Activated T-cell treated with anti-CD3 and anti-CD28 coated beads, Interleukin-2, amount 50 U/mL, for 24 hours (primary cell): ENCODE results near the gene TREM2.

Experiments
- DNase-seq: peaks from one replicate; pipeline ENCODE4 v3.0.0-alpha.2; 2020
- H3K27ac Mint-ChIP-seq: 2 replicates; pipeline ENCODE4 v1.8.0; 2020; ENCODE audit warnings: mild to moderate bottlenecking, mixed read lengths
- H3K27me3 Mint-ChIP-seq: 2 replicates; pipeline ENCODE4 v1.8.0; 2020; ENCODE audit warnings: mixed read lengths
- H3K36me3 Mint-ChIP-seq: 2 replicates; pipeline ENCODE4 v1.8.0; 2020; ENCODE audit warnings: low read depth, mixed read lengths
- H3K4me1 Mint-ChIP-seq: 2 replicates; pipeline ENCODE4 v1.8.0; 2020; ENCODE audit warnings: low read depth, mixed read lengths
- H3K4me3 Mint-ChIP-seq: 2 replicates; pipeline ENCODE4 v1.8.0; 2020; ENCODE audit warnings: mild to moderate bottlenecking, moderate library complexity, mixed read lengths
- H3K9me3 Mint-ChIP-seq: 2 replicates; pipeline ENCODE4 v1.8.0; 2020; ENCODE audit warnings: mixed read lengths

The TREM2 gene

DNA sequence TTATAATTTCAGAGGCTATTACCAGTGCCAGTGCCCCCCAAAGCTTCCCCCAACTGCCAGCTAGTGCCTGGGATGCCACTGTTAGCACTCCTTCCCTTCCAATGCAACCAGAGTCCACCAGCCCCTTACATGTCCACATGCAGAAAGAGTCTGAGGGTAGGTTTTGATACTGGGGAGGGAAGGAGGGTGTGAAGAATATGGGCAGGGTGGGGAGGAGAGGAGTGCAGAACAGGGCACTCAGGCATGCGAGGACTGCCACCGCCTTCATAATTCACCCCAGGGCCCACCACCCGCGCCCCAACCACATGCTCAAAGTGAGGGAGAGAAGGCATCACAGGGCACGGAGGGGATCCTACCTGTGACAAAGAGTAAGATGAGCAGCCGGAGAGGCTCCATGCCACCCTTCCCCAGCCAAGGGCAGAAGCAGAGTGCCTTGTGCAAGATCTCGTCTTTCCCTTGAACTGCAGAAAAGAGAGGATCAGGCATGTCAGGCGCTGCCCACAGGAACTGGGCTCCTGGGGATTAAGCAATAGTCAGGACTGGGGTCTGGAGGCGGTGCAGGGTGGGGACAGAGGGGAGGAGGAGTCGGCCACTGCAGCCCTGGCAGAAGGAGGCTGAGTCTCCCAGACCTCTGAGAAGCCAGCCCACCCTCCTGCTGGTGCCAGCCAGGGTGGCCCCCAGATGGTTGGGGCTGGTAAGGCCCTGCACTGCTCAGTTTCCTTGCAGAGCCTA is at the start of gene TREM2:
Gene TREM2, minus strand, starts transcription at position 430 of the 732 bp plus-strand sequence. Its CDS starts 34 bp downstream, at position 396.
- no peak within 1 kb of the TSS for H3K4me3 Mint-ChIP-seq
- H3K27ac Mint-ChIP-seq: no peak within 1 kb of the TSS
- no peaks in the 10 kb centered on the region for H3K9me3 Mint-ChIP-seq
- no peaks in the 10 kb centered on the region for H3K36me3 Mint-ChIP-seq
- H3K27me3 Mint-ChIP-seq: peaks cover 3% of the 10 kb centered on the region
- no peak for DNase-seq
- no peaks in the 10 kb centered on the region for H3K4me1 Mint-ChIP-seq

DNA sequence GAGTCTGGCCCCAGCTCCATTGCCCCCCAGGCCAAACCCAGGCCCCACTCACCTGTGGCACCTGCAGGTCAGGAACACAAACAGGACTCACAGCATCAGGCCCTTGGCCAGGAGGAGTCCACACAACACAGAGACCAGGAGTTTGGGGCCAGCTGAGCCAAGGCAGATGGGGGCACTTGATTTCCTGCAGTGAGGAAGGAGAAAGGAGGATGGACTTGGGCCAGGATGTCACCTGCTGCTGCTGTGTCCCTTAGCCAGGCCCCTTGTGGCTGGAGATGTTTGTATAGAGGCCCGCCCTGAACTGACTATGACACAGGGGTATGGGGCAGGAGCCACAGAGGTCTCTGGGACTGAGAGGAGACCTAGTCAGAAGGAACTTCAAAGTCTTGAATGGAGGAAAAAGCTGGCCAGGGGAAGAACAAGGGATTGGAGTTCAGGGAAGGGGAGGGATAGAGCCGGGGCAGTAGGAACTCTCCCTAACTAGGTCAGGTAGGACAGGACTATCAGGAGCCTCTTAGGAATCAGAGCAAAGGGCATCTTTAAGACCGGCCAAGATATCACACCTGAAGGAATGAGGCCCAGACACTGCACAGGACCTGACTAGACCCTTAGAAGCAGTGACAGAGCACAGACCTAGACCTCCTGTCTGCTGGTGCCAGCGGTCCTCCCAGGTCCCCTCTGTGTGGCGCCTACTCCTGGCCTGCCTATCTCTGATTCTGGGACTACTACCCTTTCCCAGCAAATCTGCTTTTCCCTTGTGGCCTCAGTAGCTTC is 46.8 kb upstream of the TREM2 start:
- no peaks in the 10 kb centered on the region for H3K36me3 Mint-ChIP-seq
- peaks cover 6% of the 10 kb centered on the region for H3K4me1 Mint-ChIP-seq
- peaks cover 9% of the 10 kb centered on the region for H3K9me3 Mint-ChIP-seq
- DNase-seq: no peak
- no peaks in the 10 kb centered on the region for H3K27me3 Mint-ChIP-seq
- no peak overlapping the region for H3K4me3 Mint-ChIP-seq
- no peak overlapping the region for H3K27ac Mint-ChIP-seq

DNA sequence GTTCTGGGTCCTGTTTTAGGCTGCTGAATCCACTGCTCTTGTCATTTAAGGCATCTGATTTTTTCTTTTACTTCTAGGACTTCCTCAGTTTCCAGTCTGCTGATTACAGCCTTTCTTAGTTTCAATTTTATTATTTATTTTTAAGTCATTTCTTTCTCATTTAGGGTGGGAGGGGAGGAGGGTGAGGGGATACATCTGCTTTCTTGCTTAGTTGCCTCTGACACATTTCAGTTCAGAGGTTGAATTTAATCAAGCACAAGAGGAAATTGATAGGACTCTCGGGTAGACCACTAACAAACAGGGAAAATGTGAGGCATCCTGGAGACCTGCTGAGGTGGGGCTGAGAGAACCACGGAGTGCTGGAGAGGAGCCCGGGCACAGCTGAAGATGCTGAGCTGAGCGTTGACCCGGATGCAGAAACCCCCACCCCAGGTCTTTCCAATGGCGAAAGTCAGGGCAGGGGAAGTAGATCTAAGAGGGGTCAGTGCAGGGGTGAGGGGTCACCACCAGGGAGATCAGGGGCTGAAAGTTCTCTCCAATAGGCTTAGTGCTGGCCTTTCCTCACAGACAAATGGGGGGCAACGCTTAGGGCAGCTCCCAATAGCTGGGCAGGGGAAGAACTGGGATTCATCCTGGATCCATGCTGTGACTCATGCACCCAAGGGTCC is 45.7 kb upstream of the TREM2 start:
- H3K36me3 Mint-ChIP-seq: no peaks in the 10 kb centered on the region
- no peak for DNase-seq
- H3K4me1 Mint-ChIP-seq: peaks cover 6% of the 10 kb centered on the region
- H3K27ac Mint-ChIP-seq: no peak overlapping the region
- no peak overlapping the region for H3K4me3 Mint-ChIP-seq
- H3K27me3 Mint-ChIP-seq: no peaks in the 10 kb centered on the region
- H3K9me3 Mint-ChIP-seq: peaks cover 2% of the 10 kb centered on the region

DNA sequence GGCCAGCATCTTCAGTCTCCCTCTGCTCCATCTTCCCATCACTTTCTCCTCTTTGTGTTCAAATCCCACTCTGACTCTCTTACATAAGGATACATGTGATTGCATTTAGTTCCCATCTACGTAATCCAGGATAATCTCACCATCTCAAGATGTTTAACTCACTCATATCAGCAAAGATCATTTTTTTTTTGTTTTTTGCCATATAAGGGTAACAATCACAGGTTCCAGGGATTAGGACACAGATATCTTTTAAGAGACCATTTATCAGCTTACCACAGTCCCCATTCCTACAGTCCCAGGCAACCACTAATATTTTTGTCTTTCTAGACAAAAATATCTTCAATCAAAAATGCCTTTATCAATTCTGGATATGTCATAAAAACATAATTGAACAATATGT is 41.2 kb upstream of the TREM2 start:
- Mint-ChIP-seq H3K9me3 (peaks cover 2% of the 10 kb centered on the region), H3K4me3 (no peak overlapping the region), H3K36me3 (no peaks in the 10 kb centered on the region), H3K27me3 (no peaks in the 10 kb centered on the region), H3K4me1 (peaks cover 45% of the 10 kb centered on the region), H3K27ac (no peak overlapping the region)
- DNase-seq: no peak

DNA sequence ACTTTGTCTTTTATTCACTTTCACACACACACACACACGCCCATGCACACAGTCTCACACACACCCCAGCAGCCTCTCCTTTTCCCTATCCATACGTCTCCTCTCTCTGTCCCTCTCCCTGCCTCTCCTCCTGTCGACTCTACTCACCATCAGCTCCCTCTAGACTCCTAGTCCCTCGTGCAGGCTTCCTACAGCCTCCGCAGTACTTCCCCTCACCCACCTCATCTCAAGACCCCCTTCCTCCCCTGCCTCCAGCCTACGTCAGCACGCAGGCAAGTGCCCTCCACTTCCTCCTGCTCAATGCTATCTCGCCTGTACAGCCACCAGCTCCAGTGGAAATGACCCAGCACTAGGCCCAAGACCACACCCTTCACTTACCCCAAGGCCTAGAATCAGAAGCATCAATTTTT is 38.9 kb upstream of the TREM2 start:
- H3K4me3 Mint-ChIP-seq: peak overlapping the region; percentile 63
- H3K27ac Mint-ChIP-seq: peak overlapping the region; percentile 94
- H3K9me3 Mint-ChIP-seq: no peaks in the 10 kb centered on the region
- no peaks in the 10 kb centered on the region for H3K36me3 Mint-ChIP-seq
- peaks cover 47% of the 10 kb centered on the region for H3K4me1 Mint-ChIP-seq
- DNase-seq: no peak
- no peaks in the 10 kb centered on the region for H3K27me3 Mint-ChIP-seq

DNA sequence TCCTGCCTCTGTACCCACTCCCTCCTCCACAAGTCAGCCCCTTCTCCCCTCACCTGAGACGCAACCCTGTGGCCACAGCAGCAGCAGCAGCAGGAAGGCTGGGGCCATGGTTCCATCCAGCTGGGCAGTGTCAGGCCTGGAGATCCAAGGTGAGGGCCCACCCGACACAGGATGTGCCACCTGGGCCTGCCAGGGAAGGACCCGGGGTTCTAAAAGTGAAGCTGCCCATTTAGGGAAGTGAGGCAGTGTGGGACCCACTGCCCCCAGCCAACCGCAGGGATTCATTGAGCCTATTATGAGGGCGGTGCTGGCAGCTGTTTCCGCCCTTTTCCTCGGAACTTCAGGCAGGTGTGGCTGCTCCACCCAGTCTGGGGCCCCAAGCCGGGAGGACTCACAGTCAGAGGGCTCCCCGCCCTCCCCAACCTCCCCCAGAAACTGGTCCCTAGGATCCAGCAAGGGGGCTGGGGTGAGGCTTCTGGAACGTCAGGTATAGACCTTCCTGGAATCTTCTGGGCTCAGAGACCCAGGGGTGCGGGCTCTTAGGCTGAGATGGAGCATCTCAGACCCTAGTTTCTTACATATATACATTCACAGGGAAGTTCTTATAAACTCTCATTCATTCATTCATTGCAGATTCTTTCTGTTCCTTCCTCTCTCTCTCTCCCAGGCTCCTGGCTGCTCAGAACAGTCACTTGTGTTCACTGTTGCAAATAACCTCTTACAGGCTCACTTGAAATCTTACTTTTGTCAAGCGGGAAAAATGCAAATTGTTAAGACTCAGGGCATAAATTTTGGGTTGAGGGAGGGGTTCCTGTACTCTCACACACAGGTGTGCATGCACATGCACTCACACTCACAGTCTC is 38.2 kb upstream of the TREM2 start, which contains the start of gene TREML2:
Gene TREML2, minus strand, starts transcription at position 249 of the 863 bp plus-strand sequence. Its CDS starts 141 bp downstream, at position 108.
- H3K36me3 Mint-ChIP-seq: no peaks in the 10 kb centered on the region
- H3K4me3 Mint-ChIP-seq: peak within 1 kb of the TSS; percentile 63
- H3K4me1 Mint-ChIP-seq: peaks cover 47% of the 10 kb centered on the region
- peak within 1 kb of the TSS; percentile 94 for H3K27ac Mint-ChIP-seq
- no peaks in the 10 kb centered on the region for H3K9me3 Mint-ChIP-seq
- no peaks in the 10 kb centered on the region for H3K27me3 Mint-ChIP-seq
- DNase-seq: peak; percentile 59

DNA sequence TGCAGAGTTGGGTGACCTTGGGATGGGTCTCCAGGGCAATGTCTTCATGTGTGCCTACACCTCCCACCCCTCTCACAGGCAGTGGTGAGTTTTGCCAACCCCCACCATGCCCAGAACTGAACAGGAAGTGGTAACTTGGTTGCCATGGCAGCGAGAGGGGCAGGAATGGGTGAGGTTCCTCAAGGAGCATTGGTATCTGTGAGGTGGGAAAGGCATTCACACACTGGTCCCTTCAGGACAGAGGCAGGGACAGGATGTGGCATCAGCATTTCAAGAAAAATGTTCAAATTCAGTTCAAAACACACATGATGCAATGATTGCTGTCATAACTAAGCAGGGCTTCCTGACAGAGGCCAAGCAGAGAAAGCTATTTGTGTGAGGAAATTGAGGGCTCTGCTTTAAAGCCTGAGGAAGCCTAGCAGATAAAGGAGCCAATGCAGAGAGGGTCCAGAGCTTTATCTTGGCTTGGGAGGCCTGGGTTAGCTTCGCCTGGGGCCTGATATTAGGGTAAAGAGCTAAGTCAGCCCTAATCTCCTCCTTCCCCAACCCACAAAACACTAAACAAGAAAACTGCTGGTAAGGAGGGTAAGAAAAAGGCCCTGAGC is 37.5 kb upstream of the TREM2 start:
- Mint-ChIP-seq H3K4me1 (peaks cover 47% of the 10 kb centered on the region), H3K4me3 (peak overlapping the region; percentile 63), H3K9me3 (no peaks in the 10 kb centered on the region), H3K27me3 (no peaks in the 10 kb centered on the region), H3K36me3 (no peaks in the 10 kb centered on the region), H3K27ac (peak overlapping the region; percentile 94)
- peak; percentile 63 for DNase-seq

DNA sequence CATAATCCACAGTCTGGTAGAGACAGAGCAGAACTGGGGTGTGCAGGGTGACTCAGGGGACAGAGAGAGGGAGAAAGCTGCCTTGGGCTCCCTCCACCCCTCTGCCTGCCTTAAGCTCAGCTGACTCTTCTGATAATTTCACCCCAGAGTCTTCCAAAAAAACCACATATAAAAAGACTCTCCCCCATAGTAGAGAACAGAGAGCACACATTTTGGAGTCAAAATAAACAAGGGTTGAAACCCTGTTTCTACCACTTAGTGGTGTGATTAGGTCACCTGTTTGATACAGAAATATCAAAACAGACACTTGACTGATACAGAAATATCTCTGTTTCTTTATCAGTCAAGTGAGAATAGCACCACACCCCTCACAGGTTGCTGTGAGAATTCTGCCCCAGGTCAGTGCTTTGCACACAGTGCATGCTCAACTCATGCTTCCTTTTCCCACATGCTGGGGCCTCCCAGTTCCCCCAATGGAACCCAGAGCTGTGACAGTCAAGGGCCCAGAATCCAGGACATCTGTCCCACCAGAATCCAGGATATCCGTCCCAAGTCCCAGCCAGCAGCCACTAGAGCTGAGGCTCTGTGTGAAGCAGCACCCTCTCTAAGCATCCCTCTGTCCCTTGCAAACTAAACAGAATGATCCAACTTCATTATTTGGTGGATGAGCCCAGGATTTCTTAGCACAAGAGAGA is 36.8 kb upstream of the TREM2 start:
- H3K27ac Mint-ChIP-seq: peak overlapping the region; percentile 94
- no peaks in the 10 kb centered on the region for H3K36me3 Mint-ChIP-seq
- H3K27me3 Mint-ChIP-seq: no peaks in the 10 kb centered on the region
- no peaks in the 10 kb centered on the region for H3K9me3 Mint-ChIP-seq
- H3K4me3 Mint-ChIP-seq: peak overlapping the region; percentile 63
- H3K4me1 Mint-ChIP-seq: peaks cover 50% of the 10 kb centered on the region
- DNase-seq: peak; percentile 55

DNA sequence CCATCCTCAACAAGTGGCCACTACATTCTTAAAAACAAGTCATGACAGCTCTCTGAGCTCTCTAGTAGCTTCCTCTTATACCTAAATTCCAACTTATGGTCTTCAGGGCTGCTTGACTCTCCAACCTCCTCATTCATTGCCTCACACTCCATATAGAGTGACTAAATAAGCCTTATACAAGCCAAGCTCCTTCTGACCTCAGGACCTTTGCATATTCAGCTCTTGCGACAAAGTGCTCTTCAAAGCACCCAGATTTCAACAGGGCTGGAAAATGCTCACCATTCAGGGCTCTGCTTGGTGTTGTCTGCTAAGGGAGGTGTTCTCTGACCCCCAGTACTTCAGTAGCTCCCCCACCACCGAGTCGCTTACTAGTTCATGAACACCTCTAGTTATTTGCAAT is 34.3 kb upstream of the TREM2 start:
- Mint-ChIP-seq H3K27me3 (no peaks in the 10 kb centered on the region), H3K4me3 (no peak overlapping the region), H3K36me3 (no peaks in the 10 kb centered on the region), H3K27ac (no peak overlapping the region), H3K9me3 (no peaks in the 10 kb centered on the region), H3K4me1 (peaks cover 46% of the 10 kb centered on the region)
- no peak for DNase-seq

DNA sequence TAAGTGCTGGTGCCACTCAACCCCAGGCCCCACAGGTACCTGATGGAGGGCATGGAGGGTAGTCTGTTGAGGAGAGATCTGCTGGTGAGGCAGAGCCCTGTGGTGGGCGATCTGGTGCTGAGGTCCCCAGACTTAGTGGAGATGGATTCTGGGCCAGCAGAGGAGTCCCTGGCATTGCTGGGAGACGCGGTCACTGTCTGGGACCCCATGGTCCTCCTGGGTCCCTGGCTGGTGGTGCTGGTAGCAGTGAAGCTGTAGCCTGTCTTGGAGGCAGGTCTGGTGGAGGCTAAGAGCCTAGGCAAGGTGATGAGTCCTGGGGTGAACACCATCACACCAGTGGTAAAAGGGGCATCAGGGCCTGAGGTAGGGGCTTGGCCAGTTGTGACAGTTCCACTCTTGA is 31.5 kb upstream of the TREM2 start:
- H3K4me3 Mint-ChIP-seq: no peak overlapping the region
- peaks cover 6% of the 10 kb centered on the region for H3K9me3 Mint-ChIP-seq
- peaks cover 4% of the 10 kb centered on the region for H3K36me3 Mint-ChIP-seq
- no peak overlapping the region for H3K27ac Mint-ChIP-seq
- H3K4me1 Mint-ChIP-seq: peaks cover 20% of the 10 kb centered on the region
- H3K27me3 Mint-ChIP-seq: no peaks in the 10 kb centered on the region
- DNase-seq: no peak

DNA sequence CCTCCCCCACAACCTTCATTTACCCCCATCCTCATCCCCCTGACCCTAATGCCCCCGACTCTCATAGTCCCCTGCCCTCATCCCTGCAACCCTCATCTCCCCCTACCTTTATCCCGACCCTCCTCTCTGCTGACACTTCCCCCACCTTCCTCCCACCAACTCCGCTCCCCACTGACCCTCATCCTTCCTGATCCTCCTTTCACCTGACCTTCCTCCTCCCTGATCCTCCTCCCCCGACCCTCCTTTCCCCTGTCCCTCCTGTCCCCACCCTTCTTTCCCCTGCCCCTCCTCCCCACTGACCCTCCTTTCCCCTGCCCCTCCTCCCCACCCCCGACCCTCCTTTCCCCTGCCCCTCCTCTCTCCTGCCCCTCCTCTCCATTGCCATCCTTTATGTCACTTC is 31.0 kb upstream of the TREM2 start:
- Mint-ChIP-seq H3K4me1 (peaks cover 15% of the 10 kb centered on the region), H3K9me3 (peaks cover 8% of the 10 kb centered on the region), H3K27me3 (no peaks in the 10 kb centered on the region), H3K27ac (no peak overlapping the region), H3K4me3 (no peak overlapping the region), H3K36me3 (peaks cover 4% of the 10 kb centered on the region)
- no peak for DNase-seq

DNA sequence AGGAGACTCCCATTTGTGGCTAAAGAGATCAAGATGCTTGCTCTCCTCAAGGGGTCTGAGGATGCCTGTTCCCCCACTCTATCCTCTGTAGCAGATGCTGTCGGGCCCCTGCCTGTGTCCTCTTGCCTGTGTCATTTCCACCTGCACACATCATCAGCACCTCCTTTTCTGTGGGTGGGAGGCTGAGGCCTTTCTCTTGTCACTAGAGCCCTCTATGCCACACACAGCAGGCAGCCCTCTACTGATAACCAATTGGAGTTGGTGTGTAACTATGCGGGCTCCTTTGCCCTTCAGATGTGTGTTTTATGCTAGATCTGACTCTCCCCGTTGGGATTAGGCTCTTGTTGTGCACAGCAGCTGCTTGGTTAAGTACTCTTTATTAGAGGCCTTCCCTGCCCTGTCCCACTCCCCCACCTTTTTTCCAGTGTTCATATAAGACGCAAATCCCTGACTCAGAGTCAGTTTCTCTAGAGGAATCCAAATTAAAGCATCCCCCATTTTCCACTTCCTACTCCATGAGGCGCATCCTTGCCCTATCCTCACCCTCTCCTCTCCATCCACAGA is 30.3 kb upstream of the TREM2 start:
- H3K27me3 Mint-ChIP-seq: no peaks in the 10 kb centered on the region
- H3K27ac Mint-ChIP-seq: no peak overlapping the region
- peaks cover 8% of the 10 kb centered on the region for H3K9me3 Mint-ChIP-seq
- H3K4me1 Mint-ChIP-seq: peaks cover 14% of the 10 kb centered on the region
- no peak for DNase-seq
- no peak overlapping the region for H3K4me3 Mint-ChIP-seq
- peaks cover 4% of the 10 kb centered on the region for H3K36me3 Mint-ChIP-seq

DNA sequence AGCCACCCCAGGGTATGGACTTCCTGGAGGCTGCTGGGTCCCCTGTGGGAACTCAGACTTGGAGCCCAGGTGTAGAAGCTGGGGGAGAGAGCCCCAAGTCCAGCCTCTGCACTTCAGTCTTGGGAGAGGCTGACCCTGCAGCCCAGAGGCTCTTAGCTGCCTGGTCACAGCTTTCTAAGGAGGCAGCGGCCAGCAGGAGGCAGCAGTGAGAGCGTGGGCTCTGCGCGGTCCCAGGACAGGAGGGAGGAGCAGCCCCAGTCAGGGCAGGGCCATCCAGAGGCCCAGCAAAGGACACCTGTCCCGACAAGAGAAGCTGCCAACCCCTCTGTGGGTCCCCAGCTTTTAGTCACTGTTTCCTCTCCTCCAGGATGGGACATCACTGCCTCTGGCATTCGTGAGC is 28.7 kb upstream of the TREM2 start:
- peak; percentile 68 for DNase-seq
- Mint-ChIP-seq H3K4me3 (no peak overlapping the region), H3K27me3 (no peaks in the 10 kb centered on the region), H3K4me1 (peaks cover 9% of the 10 kb centered on the region), H3K36me3 (peaks cover 4% of the 10 kb centered on the region), H3K27ac (no peak overlapping the region), H3K9me3 (peaks cover 8% of the 10 kb centered on the region)
